NCI-H2107 (cell line): ENCODE results near the gene APOC4.
"Not testable (repeated sequence)": the region's sequence is repeated elsewhere in the genome, so short reads cannot be mapped to it uniquely, and the experiment has no call there.

Experiments used
- DNase-seq: peaks from one replicate; lab custom pipeline; 2025; lab: John Stamatoyannopoulos, UW

The APOC4 gene

GRCh38 chr19:44914433-44915206 is 27.4 kb upstream of the APOC4 start, which contains the start of gene APOC1:
Gene APOC1, plus strand, starts transcription at chr19:44914608. Its CDS starts 284 bp downstream, at chr19:44914892.
- DNase-seq = peak; percentile 52

GRCh38 chr19:44924243-44924725 is 17.8 kb upstream of the APOC4 start:
- no peak for DNase-seq

- DNase-seq = no peak
Measured at GRCh38 chr19:44925114-44925891, 16.7 kb upstream of the APOC4 start.

GRCh38 chr19:44926245-44927077 is 15.6 kb upstream of the APOC4 start:
- not testable (repeated sequence) for DNase-seq

GRCh38 chr19:44927746-44928145 is 14.3 kb upstream of the APOC4 start:
- no peak for DNase-seq

- DNase-seq = no peak
Measured at GRCh38 chr19:44930088-44930487, 11.9 kb upstream of the APOC4 start.

GRCh38 chr19:44931541-44931940 is 10.5 kb upstream of the APOC4 start:
- DNase-seq = no peak

GRCh38 chr19:44939668-44940067 is 2.4 kb upstream of the APOC4 start:
- no peak for DNase-seq

GRCh38 chr19:44943801-44944249 is 1.8 kb downstream of the APOC4 start:
- DNase-seq = no peak

GRCh38 chr19:44947041-44947581 is 5.1 kb downstream of the APOC4 start:
- DNase-seq = no peak

- DNase-seq = no peak
Measured at GRCh38 chr19:44948237-44948636, 6.2 kb downstream of the APOC4 start.

- DNase-seq = no peak
Measured at GRCh38 chr19:44948763-44949374, 6.8 kb downstream of the APOC4 start.

- DNase-seq = no peak
Measured at GRCh38 chr19:44949550-44949949, 7.5 kb downstream of the APOC4 start.

GRCh38 chr19:44951179-44952159 is 9.4 kb downstream of the APOC4 start:
- DNase-seq = peak; percentile 41

- DNase-seq = no peak
Measured at GRCh38 chr19:44954278-44954648, 12.2 kb downstream of the APOC4 start.

- peak; percentile 93 for DNase-seq
Measured at GRCh38 chr19:44954649-44955504, 12.8 kb downstream of the APOC4 start, which contains the start of gene CLPTM1. Gene CLPTM1, plus strand, starts transcription at chr19:44955380. Its CDS starts 16 bp downstream, at chr19:44955396.

- no peak for DNase-seq
Measured at GRCh38 chr19:44955505-44956439, 13.7 kb downstream of the APOC4 start.

GRCh38 chr19:44957526-44957925 is 15.5 kb downstream of the APOC4 start:
- DNase-seq = no peak
